ENCODE data around the gene IMPACT. TPM values are rescaled to one million over a fixed set of nuclear protein-coding genes. Genes with fewer than 3 reads are reported as not detected.

IMPACT gene
- total RNA-seq, 2 experiments from 2014 or later: 8.4 to 10.6 TPM

- POLR2A ChIA-PET: interaction anchor here (1.0 to 1.2 kb wide), 2 partner anchors 17 to 29 kb away, joined by 3 to 6 read pairs; partner anchors contain the start of gene IMPACT
- H3K4me3 Mint-ChIP-seq: peak within 1 kb of the TSS; percentile 90
- Histone ChIP-seq H3K4me1 (ENCODE audit: insufficient read depth, low read length) (peaks cover 15% of the 10 kb centered on the region), H3K27ac (ENCODE audit: low read depth in 1 of 2, low read length in 2 of 2) (no peak within 1 kb of the TSS), H3K27me3 (ENCODE audit: control insufficient read depth in 1 of 2, insufficient read depth in 2 of 2, low read length in 2 of 2) (peaks cover 0 to under 1% of the 10 kb centered on the region in 2 experiments), H3K36me3 (ENCODE audit: insufficient read depth, low read length) (no peaks in the 10 kb centered on the region), H3K4me3 (ENCODE audit: low read length) (peak within 1 kb of the TSS; percentile 66), H3K9me3 (ENCODE audit: control insufficient read depth in 1 of 2, insufficient read depth in 1 of 2, low read length in 2 of 2) (no peaks in the 10 kb centered on the region)
- H3K27ac Mint-ChIP-seq: no peak within 1 kb of the TSS
- peak; percentile 66 to 89 (median 76) for DNase-seq
- H3K4me1 Mint-ChIP-seq (ENCODE audit: low read depth): peaks cover 22% of the 10 kb centered on the region
- TF ChIP-seq CTCF (IDR thresholded peaks at IDR 0.05): no peak
- ATAC-seq (ENCODE audit: poor library complexity): peak; percentile 90
- CTCF ChIA-PET: no interaction called here
- no peaks in the 10 kb centered on the region for H3K9me3 Mint-ChIP-seq
- no peaks in the 10 kb centered on the region for H3K36me3 Mint-ChIP-seq (ENCODE audit: low read depth)
- H3K27me3 Mint-ChIP-seq: peaks cover 10% of the 10 kb centered on the region
- intact Hi-C loops (cut with DNase I, micrococcal nuclease): no loop called here
Measured at GRCh38 chr18:24397694-24398368, 28.6 kb upstream of the IMPACT start, which contains the start of gene OSBPL1A. TSS of gene OSBPL1A (minus strand) at chr18:24397824. CDS start at chr18:24377533, 20,291 bp downstream.

GRCh38 chr18:24398540-24398939 lies 27.9 kb upstream of the IMPACT start:
- H3K9me3 ChIP-seq (ENCODE audit: control insufficient read depth in 1 of 2, insufficient read depth in 1 of 2, low read length in 2 of 2): no peaks in the 10 kb centered on the region
- no peak for TF ChIP-seq CTCF (IDR thresholded peaks at IDR 0.05)
- H3K36me3 ChIP-seq (ENCODE audit: insufficient read depth, low read length): no peaks in the 10 kb centered on the region
- ChIA-PET POLR2A (interaction anchor here (0.6 kb wide), 1 partner anchor 29 kb away, joined by 3 read pairs; no protein-coding TSS in a partner anchor), CTCF (no interaction called here)
- no peaks in the 10 kb centered on the region for H3K36me3 Mint-ChIP-seq (ENCODE audit: low read depth)
- no peak overlapping the region for H3K27ac Mint-ChIP-seq
- no peak overlapping the region for H3K27ac ChIP-seq (ENCODE audit: low read depth in 1 of 2, low read length in 2 of 2)
- peaks cover 15% of the 10 kb centered on the region for H3K4me1 ChIP-seq (ENCODE audit: insufficient read depth, low read length)
- peaks cover 22% of the 10 kb centered on the region for H3K4me1 Mint-ChIP-seq (ENCODE audit: low read depth)
- no peaks in the 10 kb centered on the region for H3K9me3 Mint-ChIP-seq
- intact Hi-C loops (cut with DNase I, micrococcal nuclease): no loop called here
- DNase-seq: no peak
- H3K4me3 Mint-ChIP-seq: peak overlapping the region; percentile 89
- no peak overlapping the region for H3K4me3 ChIP-seq (ENCODE audit: low read length)
- no peak for ATAC-seq (ENCODE audit: poor library complexity)
- H3K27me3 Mint-ChIP-seq: peaks cover 12% of the 10 kb centered on the region
- H3K27me3 ChIP-seq (ENCODE audit: control insufficient read depth in 1 of 2, insufficient read depth in 2 of 2, low read length in 2 of 2): peaks cover 0 to 4% of the 10 kb centered on the region in 2 experiments

- H3K27ac ChIP-seq (ENCODE audit: low read depth in 1 of 2, low read length in 2 of 2): no peak overlapping the region
- H3K9me3 ChIP-seq (ENCODE audit: control insufficient read depth in 1 of 2, insufficient read depth in 1 of 2, low read length in 2 of 2): peaks cover 0 to 5% of the 10 kb centered on the region in 2 experiments
- no peaks in the 10 kb centered on the region for H3K36me3 Mint-ChIP-seq (ENCODE audit: low read depth)
- no peaks in the 10 kb centered on the region for H3K9me3 Mint-ChIP-seq
- H3K4me1 Mint-ChIP-seq (ENCODE audit: low read depth): peaks cover 13% of the 10 kb centered on the region
- peak overlapping the region; percentile 11 for H3K4me3 Mint-ChIP-seq
- ATAC-seq (ENCODE audit: poor library complexity) (no peak), DNase-seq (no peak)
- H3K4me3 ChIP-seq (ENCODE audit: low read length): no peak overlapping the region
- intact Hi-C loops (cut with DNase I, micrococcal nuclease): loop anchor here in 1 of 2 experiments (2.0 kb wide), 1 partner anchor 22 kb away; no protein-coding TSS in a partner anchor
- peaks cover 4% of the 10 kb centered on the region in 2 experiments for H3K27me3 ChIP-seq (ENCODE audit: control insufficient read depth in 1 of 2, insufficient read depth in 2 of 2, low read length in 2 of 2)
- H3K36me3 ChIP-seq (ENCODE audit: insufficient read depth, low read length): no peaks in the 10 kb centered on the region
- peaks cover 15% of the 10 kb centered on the region for H3K4me1 ChIP-seq (ENCODE audit: insufficient read depth, low read length)
- ChIA-PET POLR2A (no interaction called here), CTCF (no interaction called here)
- H3K27ac Mint-ChIP-seq: no peak overlapping the region
- TF ChIP-seq CTCF (IDR thresholded peaks at IDR 0.05): no peak
- H3K27me3 Mint-ChIP-seq: peaks cover 24% of the 10 kb centered on the region
Measured at GRCh38 chr18:24400587-24400986, 25.9 kb upstream of the IMPACT start.
